Neural progenitor cell (in vitro differentiated cells): Measurements from ENCODE around the gene RBFOX1. TPM values are rescaled to one million over a fixed set of nuclear protein-coding genes. Genes with fewer than 3 reads are reported as not detected.

ENCODE experiments used
- DNase-seq: peaks from one replicate; pipeline ENCODE4 v3.0.0-alpha.2; 2016; ENCODE audit warnings: low spot score
- H2AFZ ChIP-seq: fragments of 200-600 bp; sonication (generic); replicated peaks from 2 replicates; pipeline ENCODE4 v1.6.1; 2016; ENCODE audit warnings: antibody characterized with exemption
- H3F3A ChIP-seq: fragments of 200-600 bp; sonication (generic); 2 replicates; pipeline ENCODE4 v1.6.1; 2016; ENCODE audit warnings: antibody characterized with exemption, low read depth
- H3K27ac ChIP-seq: fragments of 200-600 bp; sonication (generic); 2 replicates; pipeline ENCODE4 v1.5.1; 2016; ENCODE audit warnings: mild to moderate bottlenecking
- H3K27me3 ChIP-seq: fragments of 200-600 bp; sonication (generic); 2 replicates; pipeline ENCODE4 v1.6.1; 2016; ENCODE audit warnings: mild to moderate bottlenecking, moderate library complexity
- H3K36me3 ChIP-seq: fragments of 200-600 bp; sonication (generic); 2 replicates; pipeline ENCODE4 v1.5.1; 2016
- H3K4me1 ChIP-seq: fragments of 200-600 bp; sonication (generic); 2 replicates; pipeline ENCODE4 v1.6.1; 2016; ENCODE audit warnings: mixed run types
- H3K4me2 ChIP-seq: fragments of 200-600 bp; sonication (generic); 2 replicates; pipeline ENCODE4 v1.6.1; 2016
- H3K4me3 ChIP-seq: fragments of 200-600 bp; sonication (generic); 2 replicates; pipeline ENCODE4 v1.5.1; 2016
- H3K79me2 ChIP-seq: fragments of 200-600 bp; sonication (generic); 2 replicates; pipeline ENCODE4 v1.6.1; 2016; ENCODE audit warnings: low read depth
- H3K9ac ChIP-seq: fragments of 200-600 bp; sonication (generic); 2 replicates; pipeline ENCODE4 v1.6.1; 2016
- H3K9me3 ChIP-seq: fragments of 200-600 bp; sonication (generic); 2 replicates; pipeline ENCODE4 v1.5.1; 2016; ENCODE audit warnings: low read depth
- H4K20me1 ChIP-seq: fragments of 200-600 bp; sonication (generic); 2 replicates; pipeline ENCODE4 v1.6.1; 2016; ENCODE audit warnings: low read depth
- H3K27ac Mint-ChIP-seq: 3 replicates; pipeline ENCODE4 v1.8.0; 2021; ENCODE audit warnings: mixed read lengths
- H3K27me3 Mint-ChIP-seq: 2 replicates; pipeline ENCODE4 v1.8.0; 2022; ENCODE audit warnings: low read depth, mild to moderate bottlenecking, inconsistent platforms, moderate library complexity, mixed read lengths; ENCODE audit not compliant: insufficient read depth
- H3K36me3 Mint-ChIP-seq: 3 replicates; pipeline ENCODE4 v1.8.0; 2021; ENCODE audit warnings: mixed read lengths
- H3K4me1 Mint-ChIP-seq: 3 replicates; pipeline ENCODE4 v1.8.0; 2021; ENCODE audit warnings: mixed read lengths
- H3K4me3 Mint-ChIP-seq: 3 replicates; pipeline ENCODE4 v1.8.0; 2021; ENCODE audit warnings: mild to moderate bottlenecking, moderate library complexity, mixed read lengths
- H3K9me3 Mint-ChIP-seq: 3 replicates; pipeline ENCODE4 v1.8.0; 2020; ENCODE audit warnings: mixed read lengths
- CTCF ChIP-seq: fragments of 200-600 bp; sonication (generic); IDR thresholded peaks from 2 replicates; pipeline ENCODE4 v1.5.1; 2017; ENCODE audit warnings: antibody characterized with exemption, mild to moderate bottlenecking
- EZH2 ChIP-seq: fragments of 200-600 bp; sonication (generic); IDR thresholded peaks from 2 replicates; pipeline ENCODE4 v1.6.1; 2017; ENCODE audit warnings: antibody characterized with exemption, mild to moderate bottlenecking, moderate library complexity
- EZH2phosphoT487 ChIP-seq: fragments of 200-600 bp; sonication (generic); IDR thresholded peaks from 2 replicates; pipeline ENCODE4 v1.6.1; 2017; ENCODE audit warnings: antibody characterized with exemption
- total RNA-seq: library from RNA; depleted of rRNA; stranded (reverse); fragments of >200 nt; gene quantifications from 2 replicates; pipeline ENCODE4 v1.2.3, GENCODE V29; 2015; ENCODE audit warnings: low replicate concordance

RBFOX1 gene
- total RNA-seq, 1 donor from 2014 or later, result 1.2 TPM

DNA sequence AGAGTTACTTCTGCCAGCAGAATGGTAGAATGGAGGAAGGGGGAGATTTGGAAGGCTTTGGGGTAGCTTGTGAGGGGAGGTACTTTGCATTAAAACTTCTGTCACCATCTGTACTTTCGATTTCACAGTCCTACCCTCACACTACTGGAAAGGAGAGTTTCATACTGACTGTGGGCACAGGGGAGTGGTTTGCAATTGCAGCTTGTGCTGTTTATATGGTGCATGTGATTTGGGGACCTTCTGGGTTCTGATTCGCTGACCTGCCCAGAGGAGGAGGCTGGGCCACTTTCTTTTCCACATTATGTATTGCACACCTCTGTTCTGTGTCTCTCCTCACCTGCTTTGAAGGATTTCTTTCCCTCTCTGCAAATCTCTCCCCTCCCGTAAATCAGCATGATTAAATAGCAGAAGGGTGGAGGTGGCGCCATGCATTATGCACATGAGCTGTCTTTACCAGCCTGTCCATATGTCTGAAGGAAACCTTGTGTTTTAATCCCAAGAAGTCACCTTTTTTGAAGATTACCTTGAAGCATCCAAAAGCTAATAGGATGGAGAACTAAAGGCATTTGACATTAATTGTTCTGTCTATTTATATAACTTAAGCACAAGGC is 90.9 kb downstream of the RBFOX1 start:
- TF ChIP-seq CTCF, result no peak
- TF ChIP-seq EZH2, result no peak
- TF ChIP-seq EZH2phosphoT487, result no peak
- H3K4me3 ChIP-seq, result no peak overlapping the region
- Mint-ChIP-seq H3K36me3 (no peaks in the 10 kb centered on the region), H3K9me3 (no peaks in the 10 kb centered on the region), H3K27me3 (no peaks in the 10 kb centered on the region), H3K4me3 (no peak overlapping the region), H3K4me1 (peaks cover 36% of the 10 kb centered on the region), H3K27ac (no peak overlapping the region)
- no peak for DNase-seq
- no peak overlapping the region for H3K9ac ChIP-seq
- H3K4me2 ChIP-seq, result no peak overlapping the region
- H3K36me3 ChIP-seq, result no peaks in the 10 kb centered on the region
- H3K9me3 ChIP-seq, result no peaks in the 10 kb centered on the region
- peaks cover 15% of the 10 kb centered on the region for H3K4me1 ChIP-seq
- no peaks in the 10 kb centered on the region for H4K20me1 ChIP-seq
- no peaks in the 10 kb centered on the region for H3K27me3 ChIP-seq
- no peak overlapping the region for H3K27ac ChIP-seq
- no peaks in the 10 kb centered on the region for H3F3A ChIP-seq
- no peaks in the 10 kb centered on the region for H3K79me2 ChIP-seq
- no peak overlapping the region for H2AFZ ChIP-seq

DNA sequence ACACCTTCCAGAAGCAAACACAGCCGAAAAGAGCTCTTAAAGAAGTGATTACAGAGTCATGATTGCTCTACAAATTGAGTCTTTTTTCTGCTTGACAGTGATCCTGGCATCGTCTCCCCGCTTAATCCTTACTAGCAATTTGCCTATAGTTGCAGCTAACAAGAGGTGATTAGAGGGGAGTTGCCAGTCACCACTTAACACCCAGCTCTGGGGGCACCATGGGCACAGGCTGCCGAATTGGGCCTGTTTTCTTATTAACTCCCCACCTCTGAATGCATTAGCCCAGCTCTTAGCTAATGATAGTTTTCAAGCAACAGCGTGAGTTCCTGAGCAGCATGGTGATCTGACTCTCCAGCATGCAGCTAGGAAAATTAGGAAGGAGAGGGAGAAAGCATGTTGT is 93.5 kb downstream of the RBFOX1 start:
- Mint-ChIP-seq H3K9me3 (no peaks in the 10 kb centered on the region), H3K4me1 (peaks cover 19% of the 10 kb centered on the region), H3K27ac (no peak overlapping the region), H3K27me3 (no peaks in the 10 kb centered on the region), H3K4me3 (no peak overlapping the region), H3K36me3 (no peaks in the 10 kb centered on the region)
- H3K4me2 ChIP-seq, result no peak overlapping the region
- no peaks in the 10 kb centered on the region for H3K79me2 ChIP-seq
- TF ChIP-seq EZH2 (no peak), CTCF (no peak), EZH2phosphoT487 (no peak)
- peaks cover 8% of the 10 kb centered on the region for H3K4me1 ChIP-seq
- no peaks in the 10 kb centered on the region for H4K20me1 ChIP-seq
- H3K27me3 ChIP-seq, result no peaks in the 10 kb centered on the region
- H3F3A ChIP-seq, result no peaks in the 10 kb centered on the region
- H3K36me3 ChIP-seq, result no peaks in the 10 kb centered on the region
- no peak overlapping the region for H3K4me3 ChIP-seq
- no peak overlapping the region for H3K27ac ChIP-seq
- H2AFZ ChIP-seq, result no peak overlapping the region
- H3K9me3 ChIP-seq, result no peaks in the 10 kb centered on the region
- no peak for DNase-seq
- H3K9ac ChIP-seq, result no peak overlapping the region

DNA sequence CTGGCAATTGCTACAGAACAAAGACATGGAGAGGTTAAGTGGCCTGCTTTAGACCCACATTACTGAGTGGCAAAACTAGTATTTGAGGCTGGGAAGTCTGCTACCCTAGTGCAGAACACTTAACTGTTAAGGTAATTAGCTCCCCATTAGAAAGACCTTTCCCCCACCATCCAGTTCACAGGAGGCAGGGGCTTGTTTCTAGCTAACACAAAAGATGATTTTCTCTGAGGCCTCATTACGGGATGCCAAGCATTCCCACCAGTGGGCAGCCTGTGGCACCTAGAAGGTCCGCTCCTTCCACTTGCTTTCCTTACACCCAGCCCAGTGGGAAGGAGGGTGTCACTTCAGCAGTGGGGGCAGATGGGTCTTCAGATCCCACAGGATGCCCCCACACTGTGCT is 99.1 kb downstream of the RBFOX1 start:
- Histone ChIP-seq H3K9ac (no peak overlapping the region), H3K79me2 (no peaks in the 10 kb centered on the region), H3K27ac (no peak overlapping the region), H2AFZ (no peak overlapping the region), H3K4me2 (no peak overlapping the region), H3K9me3 (no peaks in the 10 kb centered on the region), H4K20me1 (no peaks in the 10 kb centered on the region), H3K27me3 (no peaks in the 10 kb centered on the region), H3K4me1 (peaks cover 5% of the 10 kb centered on the region), H3K4me3 (no peak overlapping the region), H3F3A (no peaks in the 10 kb centered on the region), H3K36me3 (no peaks in the 10 kb centered on the region)
- H3K36me3 Mint-ChIP-seq, result no peaks in the 10 kb centered on the region
- H3K9me3 Mint-ChIP-seq, result no peaks in the 10 kb centered on the region
- DNase-seq, result no peak
- no peak overlapping the region for H3K27ac Mint-ChIP-seq
- H3K4me3 Mint-ChIP-seq, result no peak overlapping the region
- H3K27me3 Mint-ChIP-seq, result no peaks in the 10 kb centered on the region
- TF ChIP-seq EZH2, result no peak
- TF ChIP-seq CTCF, result no peak
- no peak for TF ChIP-seq EZH2phosphoT487
- peaks cover 2% of the 10 kb centered on the region for H3K4me1 Mint-ChIP-seq
